BLaER1 treated with 17β-estradiol and CSF1 and Interleukin-3, amounts not matched to agents 10 nM and 100 nM (cell line): Measurements from ENCODE around the gene CNTRL.

Source experiments
- H3K27ac ChIP-seq, 11 experiments: shearing (Covaris generic); formaldehyde crosslinking; 2 replicates each; pipeline ENCODE4 v1.8.1; 2022
- H3K27me3 ChIP-seq, 11 experiments: shearing (Covaris generic); formaldehyde crosslinking; 2 replicates each; pipeline ENCODE4 v1.8.1; 2022
- H3K36me3 ChIP-seq, 11 experiments: shearing (Covaris generic); formaldehyde crosslinking; 2 replicates each; pipeline ENCODE4 v1.8.1; 2022
- H3K4me1 ChIP-seq, 10 experiments: shearing (Covaris generic); formaldehyde crosslinking; 2 replicates each; pipeline ENCODE4 v1.8.1; 2022
- H3K4me2 ChIP-seq, 11 experiments: shearing (Covaris generic); formaldehyde crosslinking; 2 replicates each; pipeline ENCODE4 v1.8.1; 2022
- H3K4me3 ChIP-seq, 10 experiments: shearing (Covaris generic); formaldehyde crosslinking; 2 replicates each; pipeline ENCODE4 v1.8.1; 2022
- H3K9ac ChIP-seq, 11 experiments: shearing (Covaris generic); formaldehyde crosslinking; 2 replicates each; pipeline ENCODE4 v1.8.1; 2022
- H3K9me3 ChIP-seq, 11 experiments: shearing (Covaris generic); formaldehyde crosslinking; replicated peaks in 1 of 11; 2 replicates each; pipeline ENCODE4 v1.8.1; 2022
- H4K20me1 ChIP-seq, 11 experiments: shearing (Covaris generic); formaldehyde crosslinking; 2 replicates each; pipeline ENCODE4 v1.8.1; 2022
- Cebpa-rat ChIP-seq, 11 experiments: shearing (Covaris generic); IDR thresholded peaks; 2 replicates each; pipeline ENCODE4 v1.8.1; 2022

The CNTRL gene

GRCh38 chr9:121133104-121133816, 58.5 kb downstream of the CNTRL start:
- H3K27ac ChIP-seq = peak overlapping the region in 1 of 11 experiments; percentile 13; a peak in 1 of 22 replicates
- peaks cover 0 to 10% (median 0%) of the 10 kb centered on the region in 11 experiments; a peak in 2 of 22 replicates for H4K20me1 ChIP-seq
- TF ChIP-seq Cebpa-rat (IDR thresholded peaks at IDR 0.05) = no peak
- H3K4me3 ChIP-seq = no peak overlapping the region
- peaks cover 0 to under 1% (median 0%) of the 10 kb centered on the region in 11 experiments; a peak in 3 of 22 replicates for H3K9me3 ChIP-seq
- peaks cover 0 to 13% (median 0%) of the 10 kb centered on the region in 10 experiments; a peak in 2 of 20 replicates for H3K4me1 ChIP-seq
- no peak overlapping the region for H3K4me2 ChIP-seq
- no peaks in the 10 kb centered on the region for H3K27me3 ChIP-seq
- H3K9ac ChIP-seq = no peak overlapping the region
- peaks cover 48 to 77% (median 59%) of the 10 kb centered on the region in 11 experiments for H3K36me3 ChIP-seq

- peaks cover 72 to 96% (median 82%) of the 10 kb centered on the region in 11 experiments for H3K36me3 ChIP-seq
- H3K4me3 ChIP-seq = no peak overlapping the region
- no peaks in the 10 kb centered on the region for H3K27me3 ChIP-seq
- no peaks in the 10 kb centered on the region for H3K9me3 ChIP-seq
- H4K20me1 ChIP-seq = peaks cover 0 to 10% (median 0%) of the 10 kb centered on the region in 11 experiments; a peak in 2 of 22 replicates
- no peak overlapping the region for H3K27ac ChIP-seq
- H3K9ac ChIP-seq = no peak overlapping the region
- no peak for TF ChIP-seq Cebpa-rat (IDR thresholded peaks at IDR 0.05)
- no peak overlapping the region for H3K4me2 ChIP-seq
- 0 out of 20 replicates have a peak, but pooled peaks cover 0 to 5% (median 0%) of the 10 kb centered on the region in 10 experiments for H3K4me1 ChIP-seq
These were observed 60.9 kb downstream of the CNTRL start for GRCh38 chr9:121135642-121136041.

GRCh38 chr9:121138561-121138960, 63.8 kb downstream of the CNTRL start:
- H3K4me1 ChIP-seq = no peaks in the 10 kb centered on the region
- TF ChIP-seq Cebpa-rat (IDR thresholded peaks at IDR 0.05) = no peak
- peaks cover 0 to under 1% (median 0%) of the 10 kb centered on the region in 11 experiments; a peak in 1 of 22 replicates for H4K20me1 ChIP-seq
- peaks cover 89 to 100% (median 98%) of the 10 kb centered on the region in 11 experiments for H3K36me3 ChIP-seq
- no peaks in the 10 kb centered on the region for H3K27me3 ChIP-seq
- no peaks in the 10 kb centered on the region for H3K9me3 ChIP-seq
- no peak overlapping the region for H3K9ac ChIP-seq
- no peak overlapping the region for H3K27ac ChIP-seq
- H3K4me2 ChIP-seq = no peak overlapping the region
- H3K4me3 ChIP-seq = no peak overlapping the region

- no peak overlapping the region for H3K4me3 ChIP-seq
- no peaks in the 10 kb centered on the region for H3K27me3 ChIP-seq
- no peaks in the 10 kb centered on the region for H4K20me1 ChIP-seq
- H3K27ac ChIP-seq = no peak overlapping the region
- no peaks in the 10 kb centered on the region for H3K4me1 ChIP-seq
- no peak overlapping the region for H3K4me2 ChIP-seq
- no peak overlapping the region for H3K9ac ChIP-seq
- peaks cover 93 to 100% (median 98%) of the 10 kb centered on the region in 11 experiments for H3K36me3 ChIP-seq
- no peaks in the 10 kb centered on the region for H3K9me3 ChIP-seq
- no peak for TF ChIP-seq Cebpa-rat (IDR thresholded peaks at IDR 0.05)
These were observed 64.2 kb downstream of the CNTRL start for GRCh38 chr9:121138973-121139372.

- Histone ChIP-seq H3K9me3 (no peaks in the 10 kb centered on the region), H3K27me3 (no peaks in the 10 kb centered on the region), H3K36me3 (peaks cover 93 to 100% (median 99%) of the 10 kb centered on the region in 11 experiments), H3K4me2 (no peak overlapping the region), H3K4me1 (no peaks in the 10 kb centered on the region), H3K4me3 (no peak overlapping the region), H3K9ac (no peak overlapping the region), H3K27ac (no peak overlapping the region), H4K20me1 (no peaks in the 10 kb centered on the region)
- no peak for TF ChIP-seq Cebpa-rat (IDR thresholded peaks at IDR 0.05)
These were observed 65.4 kb downstream of the CNTRL start for GRCh38 chr9:121140162-121140561.

- peaks cover 95 to 100% (median 99%) of the 10 kb centered on the region in 11 experiments for H3K36me3 ChIP-seq
- no peak overlapping the region for H3K4me2 ChIP-seq
- no peak overlapping the region for H3K27ac ChIP-seq
- no peaks in the 10 kb centered on the region for H3K4me1 ChIP-seq
- TF ChIP-seq Cebpa-rat (IDR thresholded peaks at IDR 0.05) = no peak
- H3K9me3 ChIP-seq = no peaks in the 10 kb centered on the region
- no peaks in the 10 kb centered on the region for H3K27me3 ChIP-seq
- no peak overlapping the region for H3K4me3 ChIP-seq
- no peaks in the 10 kb centered on the region for H4K20me1 ChIP-seq
- no peak overlapping the region for H3K9ac ChIP-seq
These were observed 66.6 kb downstream of the CNTRL start for GRCh38 chr9:121141306-121141705.

- H3K9me3 ChIP-seq = no peaks in the 10 kb centered on the region
- H4K20me1 ChIP-seq = no peaks in the 10 kb centered on the region
- no peak overlapping the region for H3K27ac ChIP-seq
- peaks cover 95 to 100% (median 99%) of the 10 kb centered on the region in 11 experiments for H3K36me3 ChIP-seq
- no peak overlapping the region for H3K9ac ChIP-seq
- TF ChIP-seq Cebpa-rat (IDR thresholded peaks at IDR 0.05) = no peak
- no peak overlapping the region for H3K4me2 ChIP-seq
- H3K4me3 ChIP-seq = no peak overlapping the region
- H3K27me3 ChIP-seq = no peaks in the 10 kb centered on the region
- no peaks in the 10 kb centered on the region for H3K4me1 ChIP-seq
These were observed 67.0 kb downstream of the CNTRL start for GRCh38 chr9:121141706-121142105.

- TF ChIP-seq Cebpa-rat (IDR thresholded peaks at IDR 0.05) = no peak
- Histone ChIP-seq H3K4me2 (no peak overlapping the region), H3K9ac (no peak overlapping the region), H3K27ac (no peak overlapping the region), H3K27me3 (no peaks in the 10 kb centered on the region), H3K4me1 (no peaks in the 10 kb centered on the region), H4K20me1 (no peaks in the 10 kb centered on the region), H3K36me3 (peaks cover 98 to 100% (median 100%) of the 10 kb centered on the region in 11 experiments), H3K9me3 (no peaks in the 10 kb centered on the region), H3K4me3 (no peak overlapping the region)
These were observed 69.0 kb downstream of the CNTRL start for GRCh38 chr9:121143771-121144170.

- Histone ChIP-seq H3K27ac (no peak overlapping the region), H3K4me1 (no peaks in the 10 kb centered on the region), H3K4me3 (no peak overlapping the region), H3K9me3 (no peaks in the 10 kb centered on the region), H4K20me1 (no peaks in the 10 kb centered on the region), H3K9ac (no peak overlapping the region), H3K27me3 (no peaks in the 10 kb centered on the region), H3K4me2 (no peak overlapping the region), H3K36me3 (peaks cover 98 to 100% (median 100%) of the 10 kb centered on the region in 11 experiments)
- no peak for TF ChIP-seq Cebpa-rat (IDR thresholded peaks at IDR 0.05)
These were observed 69.7 kb downstream of the CNTRL start for GRCh38 chr9:121144482-121144881.

GRCh38 chr9:121150188-121150587, 75.4 kb downstream of the CNTRL start:
- no peak overlapping the region for H3K9ac ChIP-seq
- H3K4me3 ChIP-seq = no peak overlapping the region
- H3K4me2 ChIP-seq = no peak overlapping the region
- H3K36me3 ChIP-seq = peaks cover 83 to 100% (median 95%) of the 10 kb centered on the region in 11 experiments
- H3K4me1 ChIP-seq = peaks cover 0 to under 1% (median 0%) of the 10 kb centered on the region in 10 experiments; a peak in 4 of 20 replicates
- no peak for TF ChIP-seq Cebpa-rat (IDR thresholded peaks at IDR 0.05)
- H3K27ac ChIP-seq = no peak overlapping the region
- H4K20me1 ChIP-seq = no peaks in the 10 kb centered on the region
- no peaks in the 10 kb centered on the region for H3K9me3 ChIP-seq
- no peaks in the 10 kb centered on the region for H3K27me3 ChIP-seq
